ENCODE data around the gene TMED10.

The TMED10 gene

GRCh38 chr14:75205591-75205990 is 29.2 kb upstream of the TMED10 start:
- Histone ChIP-seq H3K27me3 (ENCODE audit: insufficient read depth, low read length) (no peaks in the 10 kb centered on the region), H3K9me3 (ENCODE audit: low read length) (no peaks in the 10 kb centered on the region), H2AFZ (ENCODE audit: low read depth, low read length) (no peak overlapping the region), H3K4me3 (ENCODE audit: low read length) (no peak overlapping the region), H3K4me1 (ENCODE audit: insufficient read depth, low read length) (no peaks in the 10 kb centered on the region), H3K36me3 (ENCODE audit: insufficient read depth, low read length) (no peaks in the 10 kb centered on the region)

- no peak overlapping the region for H2AFZ ChIP-seq (ENCODE audit: low read depth, low read length)
- H3K27me3 ChIP-seq (ENCODE audit: insufficient read depth, low read length), result no peaks in the 10 kb centered on the region
- no peak overlapping the region for H3K4me3 ChIP-seq (ENCODE audit: low read length)
Observed at GRCh38 chr14:75204116-75204515, 27.7 kb upstream of the TMED10 start.

DNA sequence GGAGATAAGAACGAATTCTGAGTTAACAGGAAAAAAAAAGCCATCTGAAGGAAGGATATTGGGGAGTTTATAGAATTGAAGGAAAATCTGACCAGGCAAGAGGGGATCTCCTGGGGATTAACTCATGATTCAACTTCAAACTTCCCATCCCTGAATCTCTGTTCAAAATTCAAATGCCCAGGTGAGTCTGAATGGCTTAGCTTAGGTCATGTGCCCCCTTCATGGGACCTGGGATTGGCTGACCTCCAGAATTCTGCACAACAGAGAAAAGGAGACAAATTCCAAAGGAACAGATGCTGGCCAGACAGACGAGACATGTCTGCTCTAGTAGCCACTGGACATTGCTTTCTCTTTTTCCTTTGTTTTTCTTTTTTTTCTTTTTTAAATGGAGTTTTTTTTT is 26.2 kb upstream of the TMED10 start:
- no peaks in the 10 kb centered on the region for H3K27me3 ChIP-seq (ENCODE audit: insufficient read depth, low read length)
- no peak overlapping the region for H3K4me3 ChIP-seq (ENCODE audit: low read length)
- H2AFZ ChIP-seq (ENCODE audit: low read depth, low read length), result no peak overlapping the region
- H3K9me3 ChIP-seq (ENCODE audit: low read length), result no peaks in the 10 kb centered on the region
- H3K36me3 ChIP-seq (ENCODE audit: insufficient read depth, low read length), result no peaks in the 10 kb centered on the region
- no peaks in the 10 kb centered on the region for H3K4me1 ChIP-seq (ENCODE audit: insufficient read depth, low read length)

More at GRCh38 chr14:75204116-75204515, 27.7 kb upstream of the TMED10 start:
- H3K9me3 ChIP-seq (ENCODE audit: low read length), result no peaks in the 10 kb centered on the region
- no peaks in the 10 kb centered on the region for H3K36me3 ChIP-seq (ENCODE audit: insufficient read depth, low read length)
- H3K4me1 ChIP-seq (ENCODE audit: insufficient read depth, low read length), result no peaks in the 10 kb centered on the region

DNA sequence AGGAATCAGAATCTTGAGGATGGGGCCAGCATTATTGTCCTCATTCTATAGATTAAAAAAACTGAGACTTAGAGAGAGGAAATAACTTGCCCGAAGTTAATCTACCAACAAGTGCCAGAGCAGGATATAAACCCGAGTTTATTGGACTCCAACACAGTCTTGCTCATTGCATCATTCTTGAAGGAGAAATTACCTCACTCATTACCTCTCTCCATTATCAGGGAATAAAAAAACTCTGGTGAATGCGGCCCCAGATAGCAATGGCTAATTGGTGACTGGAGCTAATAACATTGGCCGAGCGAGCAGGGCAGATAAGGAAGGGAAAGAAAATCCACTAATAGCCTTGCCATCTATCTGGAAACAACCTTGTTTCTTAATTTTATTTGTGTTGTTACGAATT is 24.7 kb upstream of the TMED10 start:
- no peaks in the 10 kb centered on the region for H3K4me1 ChIP-seq (ENCODE audit: insufficient read depth, low read length)
- no peak overlapping the region for H3K4me3 ChIP-seq (ENCODE audit: low read length)
- H3K27me3 ChIP-seq (ENCODE audit: insufficient read depth, low read length), result no peaks in the 10 kb centered on the region
- no peaks in the 10 kb centered on the region for H3K9me3 ChIP-seq (ENCODE audit: low read length)
- no peaks in the 10 kb centered on the region for H3K36me3 ChIP-seq (ENCODE audit: insufficient read depth, low read length)
- no peak overlapping the region for H2AFZ ChIP-seq (ENCODE audit: low read depth, low read length)

DNA sequence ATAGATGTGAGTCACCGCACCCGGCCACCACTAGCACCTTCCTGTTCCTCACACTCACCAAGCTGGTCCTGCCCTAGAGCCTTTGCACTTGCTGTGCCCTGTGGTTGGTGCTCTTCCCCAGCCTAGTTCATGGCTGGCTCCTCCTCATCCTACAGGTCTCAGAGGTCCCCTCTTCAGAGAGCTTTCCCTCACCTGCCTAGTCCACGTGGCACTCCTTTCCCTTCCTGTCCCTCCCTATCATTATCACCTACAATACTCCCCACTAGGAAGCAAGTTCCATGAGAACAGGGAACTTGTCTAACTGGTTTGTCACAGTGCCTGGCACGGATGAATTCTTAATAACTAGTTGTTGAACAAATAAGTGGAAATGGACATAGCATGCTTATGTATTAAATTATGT is 24.0 kb upstream of the TMED10 start:
- Histone ChIP-seq H3K4me3 (ENCODE audit: low read length) (no peak overlapping the region), H3K27me3 (ENCODE audit: insufficient read depth, low read length) (no peaks in the 10 kb centered on the region), H2AFZ (ENCODE audit: low read depth, low read length) (no peak overlapping the region), H3K36me3 (ENCODE audit: insufficient read depth, low read length) (no peaks in the 10 kb centered on the region), H3K9me3 (ENCODE audit: low read length) (no peaks in the 10 kb centered on the region), H3K4me1 (ENCODE audit: insufficient read depth, low read length) (no peaks in the 10 kb centered on the region)

- Histone ChIP-seq H3K36me3 (ENCODE audit: insufficient read depth, low read length) (no peaks in the 10 kb centered on the region), H2AFZ (ENCODE audit: low read depth, low read length) (no peak overlapping the region), H3K9me3 (ENCODE audit: low read length) (no peaks in the 10 kb centered on the region), H3K4me1 (ENCODE audit: insufficient read depth, low read length) (no peaks in the 10 kb centered on the region), H3K4me3 (ENCODE audit: low read length) (no peak overlapping the region), H3K27me3 (ENCODE audit: insufficient read depth, low read length) (no peaks in the 10 kb centered on the region)
Observed at GRCh38 chr14:75198291-75198933, 22.0 kb upstream of the TMED10 start.

- no peak overlapping the region for H3K4me3 ChIP-seq (ENCODE audit: low read length)
- H3K27me3 ChIP-seq (ENCODE audit: insufficient read depth, low read length), result no peaks in the 10 kb centered on the region
- H2AFZ ChIP-seq (ENCODE audit: low read depth, low read length), result no peak overlapping the region
- no peaks in the 10 kb centered on the region for H3K9me3 ChIP-seq (ENCODE audit: low read length)
- no peaks in the 10 kb centered on the region for H3K4me1 ChIP-seq (ENCODE audit: insufficient read depth, low read length)
- H3K36me3 ChIP-seq (ENCODE audit: insufficient read depth, low read length), result no peaks in the 10 kb centered on the region
Observed at GRCh38 chr14:75197338-75197737, 20.9 kb upstream of the TMED10 start.

DNA sequence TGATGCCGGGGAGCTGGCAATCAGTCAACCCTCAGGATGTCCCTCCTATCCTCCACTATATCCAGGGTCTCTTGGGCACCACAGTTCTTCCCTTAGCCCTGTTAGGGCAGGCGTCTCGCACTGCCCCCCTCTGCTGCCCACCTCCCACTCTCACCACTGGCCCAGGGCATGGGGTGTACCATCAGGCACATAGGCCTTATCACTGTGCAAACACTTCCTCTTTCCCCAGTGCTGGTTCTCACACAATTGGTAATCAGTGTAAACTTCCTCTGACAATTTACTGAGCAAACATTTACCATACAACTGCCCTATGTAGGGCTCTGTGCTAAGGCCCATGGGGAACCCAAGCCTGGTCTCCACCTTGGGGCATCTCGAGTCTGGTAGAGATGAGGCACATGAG is 20.1 kb upstream of the TMED10 start:
- Histone ChIP-seq H3K9me3 (ENCODE audit: low read length) (no peaks in the 10 kb centered on the region), H3K27me3 (ENCODE audit: insufficient read depth, low read length) (no peaks in the 10 kb centered on the region), H3K4me1 (ENCODE audit: insufficient read depth, low read length) (no peaks in the 10 kb centered on the region), H3K36me3 (ENCODE audit: insufficient read depth, low read length) (no peaks in the 10 kb centered on the region), H3K4me3 (ENCODE audit: low read length) (no peak overlapping the region), H2AFZ (ENCODE audit: low read depth, low read length) (no peak overlapping the region)

DNA sequence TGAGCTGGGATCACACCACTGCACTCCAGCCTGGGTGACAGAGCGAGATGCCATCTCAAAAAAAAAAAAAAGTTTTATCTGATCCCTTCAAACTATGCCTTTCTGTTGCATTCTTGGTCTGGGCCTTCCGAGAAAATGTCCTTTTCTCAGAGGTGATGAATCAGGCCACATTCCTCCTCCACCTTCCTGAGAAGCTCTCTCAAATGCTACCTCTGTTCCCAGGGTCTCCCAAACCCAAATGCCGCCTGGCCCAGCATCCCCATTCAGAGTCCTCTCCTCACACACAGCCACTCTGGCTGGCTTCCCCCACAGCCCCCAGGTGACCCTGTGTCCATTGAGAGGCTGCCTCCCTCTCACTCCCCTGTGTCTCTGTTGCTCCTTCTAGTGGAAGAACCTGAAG is 19.7 kb upstream of the TMED10 start:
- no peaks in the 10 kb centered on the region for H3K4me1 ChIP-seq (ENCODE audit: insufficient read depth, low read length)
- H3K4me3 ChIP-seq (ENCODE audit: low read length), result no peak overlapping the region
- H3K9me3 ChIP-seq (ENCODE audit: low read length), result no peaks in the 10 kb centered on the region
- H2AFZ ChIP-seq (ENCODE audit: low read depth, low read length), result no peak overlapping the region
- H3K27me3 ChIP-seq (ENCODE audit: insufficient read depth, low read length), result no peaks in the 10 kb centered on the region
- no peaks in the 10 kb centered on the region for H3K36me3 ChIP-seq (ENCODE audit: insufficient read depth, low read length)

DNA sequence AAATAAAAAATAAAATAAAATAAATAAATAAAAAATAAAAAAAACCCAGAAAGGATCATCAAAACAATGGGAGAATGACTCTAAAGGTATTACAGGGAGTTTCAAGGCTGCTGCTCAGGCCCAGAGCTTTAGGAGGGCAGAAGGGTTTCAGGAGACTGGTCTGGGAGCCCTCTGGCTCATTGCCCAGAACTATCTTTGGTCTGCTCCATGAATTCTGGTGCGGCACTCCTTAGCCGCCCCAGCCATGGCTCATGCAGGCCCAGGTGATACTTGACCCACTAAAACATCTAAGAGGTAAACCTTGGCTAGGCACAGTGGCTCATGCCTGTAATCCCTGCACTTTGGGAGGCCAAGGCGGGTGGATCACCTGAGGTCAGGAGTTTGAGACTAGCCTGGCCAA is 14.7 kb upstream of the TMED10 start:
- H3K9me3 ChIP-seq (ENCODE audit: low read length), result no peaks in the 10 kb centered on the region
- H3K4me3 ChIP-seq (ENCODE audit: low read length), result no peak overlapping the region
- H2AFZ ChIP-seq (ENCODE audit: low read depth, low read length), result no peak overlapping the region
- H3K36me3 ChIP-seq (ENCODE audit: insufficient read depth, low read length), result no peaks in the 10 kb centered on the region
- peaks cover 3% of the 10 kb centered on the region for H3K27me3 ChIP-seq (ENCODE audit: insufficient read depth, low read length)
- H3K4me1 ChIP-seq (ENCODE audit: insufficient read depth, low read length), result no peaks in the 10 kb centered on the region

DNA sequence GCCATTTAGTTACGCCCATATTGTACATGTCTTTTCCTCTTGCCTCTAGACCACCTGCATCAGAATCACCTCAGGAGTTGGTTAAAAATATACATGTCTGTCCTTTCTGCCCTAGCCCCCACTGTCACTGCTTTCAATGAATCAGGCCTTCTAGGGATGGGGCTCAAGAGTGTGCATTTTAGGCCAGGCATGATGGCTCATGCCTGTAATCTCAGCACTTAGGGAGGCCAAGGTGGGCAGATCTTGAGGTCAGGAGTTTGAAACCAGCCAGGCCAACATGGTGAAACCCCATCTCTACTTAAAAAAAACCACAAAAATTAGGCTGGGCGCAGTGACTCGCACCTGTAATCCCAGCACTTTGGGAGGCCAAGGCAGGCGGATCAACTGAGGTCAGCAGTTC is 13.6 kb upstream of the TMED10 start:
- Histone ChIP-seq H3K4me3 (ENCODE audit: low read length) (no peak overlapping the region), H3K4me1 (ENCODE audit: insufficient read depth, low read length) (no peaks in the 10 kb centered on the region), H3K27me3 (ENCODE audit: insufficient read depth, low read length) (peaks cover 3% of the 10 kb centered on the region), H2AFZ (ENCODE audit: low read depth, low read length) (no peak overlapping the region), H3K9me3 (ENCODE audit: low read length) (no peaks in the 10 kb centered on the region), H3K36me3 (ENCODE audit: insufficient read depth, low read length) (no peaks in the 10 kb centered on the region)

GRCh38 chr14:75188520-75189268 is 12.3 kb upstream of the TMED10 start:
- Histone ChIP-seq H3K4me1 (ENCODE audit: insufficient read depth, low read length) (no peaks in the 10 kb centered on the region), H3K9me3 (ENCODE audit: low read length) (no peaks in the 10 kb centered on the region), H3K27me3 (ENCODE audit: insufficient read depth, low read length) (peaks cover 3% of the 10 kb centered on the region), H3K4me3 (ENCODE audit: low read length) (no peak overlapping the region), H2AFZ (ENCODE audit: low read depth, low read length) (no peak overlapping the region), H3K36me3 (ENCODE audit: insufficient read depth, low read length) (no peaks in the 10 kb centered on the region)

GRCh38 chr14:75188086-75188485 is 11.7 kb upstream of the TMED10 start:
- H3K9me3 ChIP-seq (ENCODE audit: low read length), result no peaks in the 10 kb centered on the region
- peaks cover 3% of the 10 kb centered on the region for H3K4me1 ChIP-seq (ENCODE audit: insufficient read depth, low read length)
- H3K27me3 ChIP-seq (ENCODE audit: insufficient read depth, low read length), result peaks cover 3% of the 10 kb centered on the region
- H2AFZ ChIP-seq (ENCODE audit: low read depth, low read length), result no peak overlapping the region
- H3K4me3 ChIP-seq (ENCODE audit: low read length), result no peak overlapping the region
- no peaks in the 10 kb centered on the region for H3K36me3 ChIP-seq (ENCODE audit: insufficient read depth, low read length)

GRCh38 chr14:75186953-75187352 is 10.5 kb upstream of the TMED10 start:
- Histone ChIP-seq H3K27me3 (ENCODE audit: insufficient read depth, low read length) (peaks cover 3% of the 10 kb centered on the region), H2AFZ (ENCODE audit: low read depth, low read length) (no peak overlapping the region), H3K4me1 (ENCODE audit: insufficient read depth, low read length) (peaks cover 5% of the 10 kb centered on the region), H3K4me3 (ENCODE audit: low read length) (no peak overlapping the region), H3K36me3 (ENCODE audit: insufficient read depth, low read length) (no peaks in the 10 kb centered on the region), H3K9me3 (ENCODE audit: low read length) (no peaks in the 10 kb centered on the region)
